ENCODE results near the gene TBC1D24. TPM values are rescaled to one million over a fixed set of nuclear protein-coding genes. Genes with fewer than 3 reads are reported as not detected.
A peak's percentile ranks its signal among the peaks of the same experiment; 100 is the strongest.

The TBC1D24 gene
- total RNA-seq, 4 donors from 2014 or later, result 8.3 to 19.3 (median 11.6) TPM

- peak within 1 kb of the TSS; percentile 11 to 58 (median 19) for H3K27ac ChIP-seq
- H3K27me3 ChIP-seq, result no peaks in the 10 kb centered on the region
- peak; percentile 97 for DNase-seq
- peak within 1 kb of the TSS; percentile 41 to 60 (median 49) for H3K4me3 ChIP-seq
- TF ChIP-seq POLR2A (IDR thresholded peaks at IDR 0.05) (no peak), POLR2AphosphoS5 (IDR thresholded peaks at IDR 0.05) (no peak), EP300 (IDR thresholded peaks at IDR 0.05; ENCODE audit: low read depth) (no peak), CTCF (IDR thresholded peaks at IDR 0.05) (no peak)
- H3K36me3 ChIP-seq, result no peaks in the 10 kb centered on the region
- intact Hi-C loops (cut with DNase I; ENCODE audit: low total_unique reads), result no loop called here
- H3K9me3 ChIP-seq, result no peaks in the 10 kb centered on the region
- 0% methylated on average over 2 to 51 of the region's 66 CpGs for WGBS, 2 donors (ENCODE audit: low coverage in 1 of 2)
- H3K4me1 ChIP-seq, result peaks cover 11 to 19% (median 15%) of the 10 kb centered on the region in 4 donors
- in situ Hi-C loops (cut with MboI; ENCODE audit: low pct_ligation_motif_present in 1 of 4, low pct_unique_long_range_greater_than_20kb in 1 of 4, low sequenced_read_pairs in 3 of 4), result no loop called here
These were observed 15.1 kb upstream of the TBC1D24 start, which contains the start of gene TEDC2 for GRCh38 chr16:2459647-2460390. Gene TEDC2 (plus strand): TSS chr16:2460109. CDS start chr16:2460145, 36 bp downstream.

GRCh38 chr16:2460391-2460713, 14.6 kb upstream of the TBC1D24 start:
- DNase-seq, result no peak
- Histone ChIP-seq H3K27ac (peak overlapping the region in 1 of 4 donors; percentile 11), H3K27me3 (no peaks in the 10 kb centered on the region), H3K4me1 (peaks cover 11 to 19% (median 15%) of the 10 kb centered on the region in 4 donors), H3K4me3 (peak overlapping the region; percentile 17 to 60 (median 49)), H3K9me3 (no peaks in the 10 kb centered on the region), H3K36me3 (no peaks in the 10 kb centered on the region)
- in situ Hi-C loops (cut with MboI; ENCODE audit: low pct_ligation_motif_present in 1 of 4, low pct_unique_long_range_greater_than_20kb in 1 of 4, low sequenced_read_pairs in 3 of 4), result no loop called here
- intact Hi-C loops (cut with DNase I; ENCODE audit: low total_unique reads), result no loop called here
- TF ChIP-seq POLR2AphosphoS5 (IDR thresholded peaks at IDR 0.05), result no peak
- no peak for TF ChIP-seq CTCF (IDR thresholded peaks at IDR 0.05)
- TF ChIP-seq POLR2A (IDR thresholded peaks at IDR 0.05), result no peak
- TF ChIP-seq EP300 (IDR thresholded peaks at IDR 0.05; ENCODE audit: low read depth), result no peak
- WGBS, 2 donors (ENCODE audit: low coverage in 1 of 2), result 5% methylated on average over 14 of the region's 20 CpGs; no CpG with 5 or more reads in 1 of the 2 donors

- WGBS, 2 donors (ENCODE audit: low coverage in 1 of 2), result 90% methylated on average over 13 of the region's 13 CpGs; no CpG with 5 or more reads in 1 of the 2 donors
- TF ChIP-seq CTCF (IDR thresholded peaks at IDR 0.05) (no peak), POLR2A (IDR thresholded peaks at IDR 0.05) (no peak), POLR2AphosphoS5 (IDR thresholded peaks at IDR 0.05) (no peak), EP300 (IDR thresholded peaks at IDR 0.05; ENCODE audit: low read depth) (no peak)
- no peak for DNase-seq
- Histone ChIP-seq H3K27ac (no peak overlapping the region), H3K9me3 (no peaks in the 10 kb centered on the region), H3K36me3 (no peaks in the 10 kb centered on the region), H3K4me1 (peaks cover 11 to 19% (median 15%) of the 10 kb centered on the region in 4 donors), H3K4me3 (no peak overlapping the region), H3K27me3 (no peaks in the 10 kb centered on the region)
- intact Hi-C loops (cut with DNase I; ENCODE audit: low total_unique reads) (no loop called here), in situ Hi-C loops (cut with MboI; ENCODE audit: low pct_ligation_motif_present in 1 of 4, low pct_unique_long_range_greater_than_20kb in 1 of 4, low sequenced_read_pairs in 3 of 4) (no loop called here)
These were observed 14.0 kb upstream of the TBC1D24 start for GRCh38 chr16:2460916-2461315.

GRCh38 chr16:2462031-2462866, 12.7 kb upstream of the TBC1D24 start:
- no peaks in the 10 kb centered on the region for H3K9me3 ChIP-seq
- no peak overlapping the region for H3K4me3 ChIP-seq
- H3K27ac ChIP-seq, result no peak overlapping the region
- TF ChIP-seq CTCF (IDR thresholded peaks at IDR 0.05), result no peak
- no peak for TF ChIP-seq POLR2A (IDR thresholded peaks at IDR 0.05)
- TF ChIP-seq POLR2AphosphoS5 (IDR thresholded peaks at IDR 0.05), result no peak
- no peak for TF ChIP-seq EP300 (IDR thresholded peaks at IDR 0.05; ENCODE audit: low read depth)
- H3K27me3 ChIP-seq, result peaks cover 2% of the 10 kb centered on the region
- no peak for DNase-seq
- in situ Hi-C loops (cut with MboI; ENCODE audit: low pct_ligation_motif_present in 1 of 4, low pct_unique_long_range_greater_than_20kb in 1 of 4, low sequenced_read_pairs in 3 of 4) (no loop called here), intact Hi-C loops (cut with DNase I; ENCODE audit: low total_unique reads) (no loop called here)
- 94 to 100% methylated on average over 7 to 12 of the region's 23 CpGs for WGBS, 2 donors (ENCODE audit: low coverage in 1 of 2)
- no peaks in the 10 kb centered on the region for H3K36me3 ChIP-seq
- H3K4me1 ChIP-seq, result peaks cover 11 to 20% (median 15%) of the 10 kb centered on the region in 4 donors
